ENCODE data around the gene ZBTB16.

Gene ZBTB16

DNA sequence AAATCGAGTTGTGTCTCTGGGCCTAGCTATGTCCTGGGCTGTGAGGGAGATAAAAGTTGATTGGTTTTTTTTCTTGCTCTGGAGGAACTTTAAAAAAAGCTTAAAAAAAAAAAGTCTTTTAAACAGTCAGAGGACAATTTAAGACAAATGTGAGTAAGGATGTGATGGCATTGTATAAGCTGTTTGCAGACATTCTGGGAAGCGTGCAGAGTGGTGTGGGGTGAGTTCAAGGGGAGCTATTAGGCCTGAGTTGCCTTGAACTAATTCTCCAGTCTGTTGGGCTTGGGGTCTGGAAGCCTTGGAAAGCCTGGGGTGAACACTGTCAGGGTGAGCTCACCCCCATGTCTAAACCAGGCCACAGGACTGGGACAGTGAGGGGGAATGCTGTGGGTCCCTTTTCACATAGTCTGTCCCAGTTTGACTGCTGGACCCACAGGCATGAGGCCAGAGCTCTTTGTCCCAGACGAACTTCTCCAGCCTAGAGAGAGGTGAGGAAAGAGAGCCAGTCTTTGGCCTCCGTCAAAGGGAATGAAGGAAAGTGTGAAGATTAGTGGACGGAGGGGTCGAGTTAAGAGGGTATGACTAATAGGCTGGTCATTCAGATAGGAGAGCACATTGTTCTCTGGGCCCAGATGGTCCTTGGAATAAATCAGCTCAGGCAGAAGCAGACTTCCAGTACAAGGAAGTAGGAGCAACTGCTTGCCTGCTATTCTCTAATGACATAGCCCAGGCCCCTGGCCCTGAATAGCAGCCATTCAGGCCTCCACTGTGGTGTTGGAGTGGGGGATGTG is 160.2 kb downstream of the ZBTB16 start:
- DNase-seq = no peak

DNA sequence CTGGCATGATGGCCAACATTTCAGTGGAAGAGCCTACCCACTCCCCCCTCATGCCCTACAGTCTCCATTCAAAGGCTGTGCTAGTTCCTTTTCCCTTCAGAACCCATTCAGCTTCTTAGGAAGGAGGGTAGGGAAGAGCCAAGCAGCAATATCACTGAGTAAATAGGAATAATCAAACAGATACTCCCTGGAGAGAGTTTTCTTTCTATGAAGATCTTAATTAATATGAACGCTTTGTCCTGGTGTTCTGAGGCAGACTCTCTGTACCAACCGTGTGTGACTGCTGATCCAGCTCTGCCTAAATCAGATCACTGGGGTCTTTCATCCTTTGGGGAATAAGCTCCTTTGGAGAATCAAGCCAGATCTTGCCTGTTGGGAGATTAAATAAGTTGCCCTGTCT is 161.5 kb downstream of the ZBTB16 start:
- no peak for DNase-seq

DNA sequence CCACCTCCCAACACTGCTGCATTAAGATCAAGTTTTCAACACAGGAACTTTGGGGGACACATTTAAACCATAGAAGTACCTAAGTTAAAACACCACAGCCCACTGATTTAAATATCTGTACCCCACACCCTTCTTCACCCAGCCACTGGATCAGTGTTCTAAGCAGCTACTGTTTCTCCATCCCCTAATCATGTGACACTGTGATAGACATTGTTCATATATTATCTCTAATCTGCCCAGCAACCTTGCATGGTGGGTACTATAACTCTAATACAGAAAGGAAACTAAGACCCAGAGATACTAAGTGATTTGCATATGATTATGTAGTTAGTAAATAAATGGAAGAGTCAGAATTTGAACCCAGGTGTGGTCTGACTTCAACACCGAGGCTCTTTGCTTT is 166.2 kb downstream of the ZBTB16 start:
- DNase-seq = no peak

DNA sequence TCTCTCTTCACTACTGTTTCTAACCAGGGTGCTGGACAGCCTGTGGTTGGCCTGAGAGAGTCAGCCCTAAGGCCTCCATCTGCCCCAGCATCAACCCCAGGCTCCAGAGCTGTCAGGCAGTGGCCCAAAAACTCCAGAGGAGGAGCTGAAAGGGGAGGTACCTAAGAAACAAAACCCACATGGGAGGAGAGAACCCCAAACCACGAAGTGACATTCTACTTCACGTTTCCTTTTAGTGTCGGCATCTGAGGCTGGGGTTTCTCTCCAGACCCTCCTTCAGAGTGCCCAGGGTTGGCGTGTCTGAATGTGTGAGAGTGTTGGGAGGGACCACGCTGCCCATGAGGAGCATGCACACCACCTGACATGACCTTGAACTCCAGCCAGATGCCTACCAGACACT is 166.8 kb downstream of the ZBTB16 start:
- DNase-seq = no peak

DNA sequence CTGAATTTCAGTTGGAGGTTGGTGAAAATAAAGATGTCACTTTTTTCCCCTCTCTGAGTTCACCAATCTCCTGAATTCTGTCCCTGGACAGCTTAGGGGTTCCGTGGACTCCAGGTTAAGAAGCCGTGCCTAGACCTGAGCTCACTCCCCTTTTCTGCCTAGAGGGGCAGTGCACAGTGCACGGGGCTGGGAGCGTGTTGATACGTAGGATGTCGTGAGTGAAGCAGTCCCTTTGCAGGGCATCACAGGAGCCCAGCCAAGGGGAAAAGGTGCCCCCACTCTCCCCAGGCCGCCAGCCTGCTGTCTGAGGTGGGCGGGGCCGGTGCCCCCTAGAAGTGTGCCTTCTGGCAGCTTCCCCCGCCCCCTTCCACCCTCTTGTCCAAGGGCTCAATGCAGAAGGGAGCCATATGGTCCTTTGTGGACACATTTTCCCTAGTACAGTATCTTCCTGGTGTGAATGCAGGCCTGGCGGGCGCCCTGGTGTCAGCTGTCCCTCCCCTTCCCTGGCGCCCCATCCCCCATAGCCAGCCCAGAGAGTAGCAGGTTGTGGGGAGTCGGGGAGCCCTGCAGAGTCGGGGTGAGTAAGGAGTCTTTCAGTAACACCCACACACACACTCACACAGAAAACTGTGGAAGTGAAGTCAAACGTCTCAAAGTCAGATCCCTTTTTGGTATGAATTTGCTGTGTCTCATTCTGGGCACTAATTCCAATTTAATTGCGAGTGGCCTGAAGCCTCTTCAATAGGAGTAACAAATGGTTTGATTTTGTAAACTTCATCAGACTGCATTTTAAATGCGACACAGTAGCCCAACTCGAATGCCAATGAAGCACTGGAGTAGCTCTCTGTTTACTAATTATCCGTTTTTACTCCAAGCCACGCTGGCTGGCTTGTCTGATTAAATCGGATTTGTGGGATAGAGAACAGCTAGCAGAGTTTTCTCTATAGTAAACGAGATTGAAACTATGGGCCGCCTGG is 169.2 kb downstream of the ZBTB16 start:
- no peak for DNase-seq

DNA sequence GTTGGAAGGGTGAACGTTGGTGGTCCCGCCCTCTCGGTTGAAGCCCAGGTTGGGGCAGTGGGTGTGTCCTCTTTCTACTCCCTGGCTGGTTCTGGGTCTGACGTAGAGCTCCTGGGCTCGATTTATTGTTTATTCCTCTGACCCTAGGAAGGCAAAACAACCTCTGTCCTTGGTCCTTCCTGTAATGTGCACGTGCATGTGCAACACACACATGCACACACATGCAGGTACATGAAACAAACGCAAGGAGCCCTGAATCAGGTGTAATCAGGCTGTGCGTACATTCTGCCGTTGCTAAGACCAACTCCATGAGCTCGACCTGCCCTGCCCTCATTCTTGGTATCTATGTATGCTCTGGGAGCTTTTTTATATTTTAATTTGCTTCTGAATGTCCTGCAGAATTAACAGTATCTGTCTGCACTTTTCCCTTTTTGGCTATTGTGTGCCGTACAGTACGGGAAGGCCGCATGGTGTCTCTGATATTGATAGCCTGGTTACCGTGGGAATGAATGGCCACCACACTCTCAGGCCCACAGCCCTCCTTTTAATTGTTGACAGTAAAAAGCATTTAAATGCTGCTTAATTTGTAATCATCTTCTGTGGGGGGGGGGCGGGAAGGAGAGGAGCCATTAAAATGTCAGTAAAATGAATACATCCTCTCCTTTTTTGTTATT is 170.7 kb downstream of the ZBTB16 start:
- no peak for DNase-seq

DNA sequence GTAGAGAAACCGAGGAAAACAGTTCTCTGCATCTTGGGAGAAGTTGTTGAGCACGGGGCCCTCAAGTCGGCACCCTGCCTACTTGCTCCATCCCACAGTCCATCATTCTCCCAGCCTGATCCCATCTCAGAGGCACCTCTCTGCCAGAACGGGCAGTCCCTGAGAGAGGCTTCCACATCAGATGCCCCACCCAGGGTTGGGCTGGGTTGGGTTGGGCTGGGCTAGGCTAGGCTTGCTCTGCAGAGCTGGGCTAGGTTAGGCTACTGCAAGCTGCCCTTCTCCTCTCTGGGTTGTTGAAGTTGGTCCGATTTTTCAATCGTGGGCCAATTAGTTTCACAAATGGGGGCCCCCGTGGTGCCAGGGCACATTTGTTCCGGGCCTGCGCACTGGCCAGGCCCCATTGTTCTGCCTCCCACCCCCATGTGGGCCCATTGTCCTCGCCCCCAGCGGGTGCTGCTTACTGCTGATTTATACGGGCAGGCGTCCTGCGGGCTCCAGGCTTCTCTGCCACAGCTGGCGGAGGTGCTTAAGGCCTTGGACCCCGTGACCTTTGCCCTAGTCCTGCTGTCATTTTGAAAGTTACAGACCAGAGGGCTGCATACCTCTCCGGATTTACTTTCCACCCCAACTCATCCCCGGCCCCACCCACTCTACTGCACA is 173.0 kb downstream of the ZBTB16 start:
- no peak for DNase-seq

DNA sequence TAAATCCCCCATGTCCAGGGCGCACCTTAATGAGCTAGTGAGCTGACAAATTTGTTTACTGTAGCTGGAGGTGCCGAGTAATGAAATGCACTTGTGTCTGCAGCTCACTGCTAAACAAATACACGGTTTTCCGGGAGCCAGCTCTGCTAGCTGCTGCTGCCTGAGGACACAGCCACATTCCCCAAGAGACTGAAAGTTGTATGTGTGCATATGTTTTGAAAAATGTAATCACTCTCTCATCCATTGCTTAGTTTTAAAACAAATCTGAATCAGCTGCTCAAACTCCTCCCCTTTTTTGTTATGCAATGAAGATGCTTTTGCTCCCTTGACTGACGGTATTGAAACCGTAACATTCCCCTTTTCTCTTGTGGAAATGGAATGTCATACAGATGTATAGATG is 174.2 kb downstream of the ZBTB16 start:
- no peak for DNase-seq

DNA sequence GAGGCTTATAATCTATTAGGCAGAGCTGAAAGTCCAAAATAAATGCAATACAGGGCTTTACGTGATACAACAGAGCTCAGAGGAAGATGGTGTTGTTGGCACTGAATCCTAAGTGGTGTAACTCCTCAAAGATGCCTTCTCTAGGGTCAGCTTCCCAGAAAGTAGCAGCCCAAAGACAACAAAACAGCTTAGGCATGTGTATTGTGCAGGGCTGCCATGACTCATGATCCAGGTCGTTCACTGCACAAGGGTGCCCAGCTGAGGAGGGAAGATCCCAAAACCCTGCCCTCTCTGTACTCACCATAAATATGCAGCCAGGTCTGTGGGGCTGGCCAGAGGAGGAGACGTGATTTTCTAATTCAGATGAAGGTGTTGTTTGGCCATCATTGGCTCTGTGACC is 177.3 kb downstream of the ZBTB16 start:
- no peak for DNase-seq

DNA sequence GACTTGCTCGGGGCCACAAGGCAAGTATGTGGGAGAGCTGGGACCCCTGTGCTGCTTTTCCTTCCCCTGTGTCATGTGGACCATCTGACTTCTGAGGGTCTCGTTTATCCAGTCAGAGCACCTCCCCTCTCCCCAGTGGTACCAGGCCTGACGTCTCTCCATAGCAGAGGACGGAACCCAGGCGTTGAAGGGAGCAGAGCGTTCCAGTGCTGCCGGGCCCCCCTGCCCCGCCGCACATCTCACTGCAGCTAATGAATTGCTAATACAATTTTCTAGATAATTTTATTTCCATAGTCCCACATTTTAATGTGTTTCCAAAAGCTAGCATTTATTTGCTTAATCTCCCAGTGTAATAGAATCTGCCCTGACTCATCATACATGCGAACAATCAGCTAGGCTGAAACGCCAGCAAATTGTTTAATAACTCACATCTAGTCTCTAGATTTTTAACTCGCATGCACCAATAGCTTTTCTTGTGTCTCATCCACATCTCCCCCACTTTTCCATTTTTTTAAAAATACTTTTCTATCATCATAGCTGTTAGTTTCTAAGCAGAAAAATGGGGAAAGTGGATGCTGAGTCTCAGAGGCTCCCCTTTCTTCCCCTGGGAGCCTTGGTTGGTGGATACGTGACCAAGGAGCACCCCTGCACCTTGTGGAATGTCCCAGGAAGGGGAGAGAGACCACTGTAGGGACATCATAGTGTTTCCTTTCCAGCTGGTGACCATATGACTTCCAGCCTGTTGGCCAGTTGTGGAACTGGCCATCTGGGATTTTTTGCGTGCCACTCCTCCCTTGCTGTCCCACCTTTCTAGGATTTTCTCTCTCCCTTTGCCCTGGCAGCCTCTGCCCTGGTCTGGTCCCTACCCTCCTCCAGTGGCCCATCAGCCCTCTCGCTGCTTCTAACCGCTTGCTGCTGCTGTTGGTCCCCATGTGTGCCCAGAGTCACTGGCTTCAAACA is 178.1 kb downstream of the ZBTB16 start:
- no peak for DNase-seq

DNA sequence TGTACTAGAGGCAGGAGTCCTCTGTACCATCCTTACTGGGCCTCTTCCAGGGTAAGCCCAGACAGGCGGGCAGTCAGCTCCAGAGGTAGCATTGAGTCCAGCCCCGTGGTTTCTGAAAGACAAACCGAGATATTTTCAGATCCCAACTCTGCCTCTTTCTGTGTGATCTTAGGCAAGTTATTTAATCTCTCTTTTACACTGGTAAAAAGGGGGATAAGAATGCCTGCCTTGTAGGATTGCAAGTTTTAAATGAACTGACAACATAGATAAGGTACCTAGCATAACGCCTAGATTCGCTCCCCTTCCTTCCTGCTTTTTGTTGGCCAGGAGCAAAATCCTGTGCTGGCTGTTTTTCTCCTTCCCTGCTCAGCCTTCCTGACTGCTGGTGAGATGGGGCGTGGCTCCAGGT is 180.2 kb downstream of the ZBTB16 start:
- DNase-seq = no peak

DNA sequence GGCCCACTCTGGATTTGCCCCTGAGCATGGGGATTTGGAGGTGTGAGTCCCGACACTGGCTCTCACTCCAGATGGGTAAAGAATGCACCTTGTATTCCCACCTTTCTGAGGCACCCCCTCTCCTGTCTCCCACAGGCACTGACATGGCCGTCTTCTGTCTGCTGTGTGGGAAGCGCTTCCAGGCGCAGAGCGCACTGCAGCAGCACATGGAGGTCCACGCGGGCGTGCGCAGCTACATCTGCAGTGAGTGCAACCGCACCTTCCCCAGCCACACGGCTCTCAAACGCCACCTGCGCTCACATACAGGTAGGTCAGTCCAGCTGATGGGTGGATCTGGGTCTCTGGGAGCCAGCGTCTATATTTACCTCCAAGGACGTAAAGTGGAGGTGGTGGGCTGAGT is 182.5 kb downstream of the ZBTB16 start:
- no peak for DNase-seq

DNA sequence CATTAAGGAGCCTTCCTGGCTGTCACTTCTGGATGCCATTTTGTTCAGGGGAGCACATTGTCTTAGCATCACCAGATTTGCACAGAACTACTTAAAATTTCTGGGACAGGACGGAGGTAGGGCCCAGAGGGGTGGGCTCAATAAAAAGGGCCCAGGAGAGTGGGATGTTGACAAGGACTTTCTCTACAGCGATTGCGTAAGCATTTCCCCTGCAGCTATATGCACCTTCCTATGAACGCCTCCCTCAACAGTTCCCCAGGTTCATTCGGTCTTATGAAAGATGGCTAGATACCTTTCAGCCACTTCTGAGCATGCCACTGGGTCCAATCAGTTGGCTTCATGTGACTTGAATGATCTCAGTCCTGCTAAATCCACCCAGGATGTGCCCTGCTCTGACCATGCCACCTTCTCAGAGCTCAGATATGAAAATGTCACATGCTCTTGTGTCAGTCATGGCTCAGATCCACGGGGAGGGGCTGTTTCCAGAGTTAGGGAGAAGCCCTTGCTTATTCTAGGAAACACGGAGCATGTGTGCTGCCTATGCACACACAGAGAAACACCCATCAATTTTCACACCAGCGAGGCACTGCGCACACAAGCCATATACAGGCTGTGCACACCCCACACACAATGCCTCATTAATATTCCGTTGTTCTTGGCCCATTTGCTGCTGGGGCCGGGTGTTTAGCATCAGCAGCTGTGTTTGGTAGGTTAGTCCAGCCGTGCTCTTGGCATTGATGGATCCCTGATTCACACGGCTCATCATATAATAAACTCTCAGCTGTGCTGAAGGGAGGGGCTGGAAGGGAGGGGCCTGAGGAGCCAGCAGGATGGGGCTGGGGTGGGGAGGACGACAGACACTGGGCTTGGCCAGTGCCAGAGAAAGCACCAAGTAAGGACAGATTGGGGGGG is 184.2 kb downstream of the ZBTB16 start:
- no peak for DNase-seq

DNA sequence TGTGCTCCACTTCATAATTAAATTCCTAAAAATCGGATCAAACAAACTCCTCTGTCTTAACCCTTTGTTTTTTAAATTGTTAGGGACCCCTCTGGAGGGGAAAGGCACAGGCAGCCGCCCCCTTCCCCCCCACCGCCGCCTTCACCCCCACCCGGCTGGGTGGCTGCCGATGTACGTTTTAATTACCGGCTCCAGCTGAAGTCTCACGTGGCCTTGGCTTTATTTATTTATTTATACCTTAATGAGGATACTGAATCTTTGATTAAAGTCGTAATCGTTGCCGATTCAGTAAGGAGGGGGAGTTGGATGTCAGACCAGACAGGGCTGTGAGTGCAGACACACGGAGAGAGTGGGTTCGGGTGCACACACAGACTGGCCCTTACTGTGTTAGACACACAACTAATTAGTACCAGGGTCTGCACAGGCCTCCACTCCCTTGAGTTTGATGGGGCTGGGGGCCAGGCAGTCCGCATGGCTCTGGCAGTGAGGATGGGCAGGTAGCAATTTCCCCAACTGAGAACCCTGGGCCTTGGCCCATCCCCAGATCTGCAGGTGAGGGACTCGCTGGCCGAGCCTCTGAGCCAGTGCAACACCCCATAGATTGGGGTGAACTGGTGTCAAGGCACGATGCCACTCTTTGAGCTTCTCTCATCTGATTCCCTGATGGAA is 185.3 kb downstream of the ZBTB16 start:
- no peak for DNase-seq

DNA sequence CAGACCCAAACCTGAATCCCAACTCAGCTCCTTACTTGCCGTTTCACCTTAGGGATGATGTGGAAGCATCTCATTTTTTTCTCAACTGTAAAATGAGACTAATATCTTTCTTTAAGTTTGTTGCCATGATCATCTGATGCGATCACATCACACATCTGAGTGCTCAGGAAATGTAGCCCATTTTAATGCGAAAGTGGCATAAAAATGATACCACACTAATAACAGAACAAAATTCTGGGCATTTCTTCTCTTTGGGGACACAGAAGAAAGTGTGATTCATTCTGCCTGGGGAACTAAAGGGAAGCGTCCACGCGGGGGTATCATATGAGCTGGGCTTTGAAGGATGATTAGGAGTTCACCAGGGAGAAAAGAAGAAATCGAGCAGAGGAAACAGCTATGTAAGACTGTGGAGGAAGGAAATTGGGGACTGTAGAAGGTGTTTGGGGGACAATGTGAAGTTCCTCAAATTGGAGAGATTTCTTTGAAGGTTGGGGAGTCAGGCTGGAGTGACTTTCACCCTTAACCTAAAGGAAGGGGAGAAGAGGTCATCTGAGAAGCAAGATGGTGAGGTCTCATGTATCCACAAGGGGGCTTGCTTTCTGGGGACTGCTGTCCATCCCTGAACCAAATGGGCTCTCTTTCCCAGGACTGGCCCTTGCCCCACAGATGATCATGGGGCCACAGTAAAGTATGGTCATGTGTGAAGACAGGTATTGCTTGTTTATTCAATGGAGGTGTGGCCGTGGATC is 187.0 kb downstream of the ZBTB16 start:
- DNase-seq = no peak

DNA sequence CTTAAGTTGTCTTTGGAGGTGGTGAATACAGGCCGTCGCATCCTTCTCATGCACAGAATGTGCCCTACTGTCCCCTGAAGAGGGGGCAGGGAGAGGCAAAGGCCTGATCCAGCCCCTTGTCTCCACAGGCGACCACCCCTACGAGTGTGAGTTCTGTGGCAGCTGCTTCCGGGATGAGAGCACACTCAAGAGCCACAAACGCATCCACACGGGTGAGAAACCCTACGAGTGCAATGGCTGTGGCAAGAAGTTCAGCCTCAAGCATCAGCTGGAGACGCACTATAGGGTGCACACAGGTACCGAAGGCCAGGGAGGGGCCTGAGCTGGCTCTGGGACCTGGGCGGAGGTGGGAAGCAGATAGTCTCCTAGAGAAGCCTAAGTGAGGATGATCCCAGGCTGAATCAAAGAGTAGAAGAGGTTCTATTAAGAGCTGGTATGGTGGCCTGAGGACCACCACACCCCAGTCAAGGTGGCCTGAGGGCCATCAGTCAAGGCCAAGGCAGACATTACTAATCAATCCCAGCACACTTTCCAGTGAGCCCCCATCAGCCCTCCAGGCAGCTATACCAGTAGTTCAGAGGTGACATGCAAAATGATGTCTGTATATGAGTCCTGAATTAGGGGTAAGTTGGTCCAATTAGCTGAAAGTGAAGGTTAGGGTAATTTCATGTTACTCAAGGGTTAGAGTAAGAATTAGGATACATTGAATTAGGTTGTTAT is 187.7 kb downstream of the ZBTB16 start:
- DNase-seq = no peak

DNA sequence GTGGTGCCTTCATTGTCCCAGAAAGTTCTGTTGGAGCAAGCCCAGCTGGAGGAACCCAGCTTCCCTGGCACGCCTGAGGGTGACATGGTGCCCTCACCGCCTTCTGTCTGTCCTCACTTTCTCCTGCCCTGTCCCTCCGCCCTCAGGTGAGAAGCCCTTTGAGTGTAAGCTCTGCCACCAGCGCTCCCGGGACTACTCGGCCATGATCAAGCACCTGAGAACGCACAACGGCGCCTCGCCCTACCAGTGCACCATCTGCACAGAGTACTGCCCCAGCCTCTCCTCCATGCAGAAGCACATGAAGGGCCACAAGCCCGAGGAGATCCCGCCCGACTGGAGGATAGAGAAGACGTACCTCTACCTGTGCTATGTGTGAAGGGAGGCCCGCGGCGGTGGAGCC is 190.7 kb downstream of the ZBTB16 start:
- no peak for DNase-seq

DNA sequence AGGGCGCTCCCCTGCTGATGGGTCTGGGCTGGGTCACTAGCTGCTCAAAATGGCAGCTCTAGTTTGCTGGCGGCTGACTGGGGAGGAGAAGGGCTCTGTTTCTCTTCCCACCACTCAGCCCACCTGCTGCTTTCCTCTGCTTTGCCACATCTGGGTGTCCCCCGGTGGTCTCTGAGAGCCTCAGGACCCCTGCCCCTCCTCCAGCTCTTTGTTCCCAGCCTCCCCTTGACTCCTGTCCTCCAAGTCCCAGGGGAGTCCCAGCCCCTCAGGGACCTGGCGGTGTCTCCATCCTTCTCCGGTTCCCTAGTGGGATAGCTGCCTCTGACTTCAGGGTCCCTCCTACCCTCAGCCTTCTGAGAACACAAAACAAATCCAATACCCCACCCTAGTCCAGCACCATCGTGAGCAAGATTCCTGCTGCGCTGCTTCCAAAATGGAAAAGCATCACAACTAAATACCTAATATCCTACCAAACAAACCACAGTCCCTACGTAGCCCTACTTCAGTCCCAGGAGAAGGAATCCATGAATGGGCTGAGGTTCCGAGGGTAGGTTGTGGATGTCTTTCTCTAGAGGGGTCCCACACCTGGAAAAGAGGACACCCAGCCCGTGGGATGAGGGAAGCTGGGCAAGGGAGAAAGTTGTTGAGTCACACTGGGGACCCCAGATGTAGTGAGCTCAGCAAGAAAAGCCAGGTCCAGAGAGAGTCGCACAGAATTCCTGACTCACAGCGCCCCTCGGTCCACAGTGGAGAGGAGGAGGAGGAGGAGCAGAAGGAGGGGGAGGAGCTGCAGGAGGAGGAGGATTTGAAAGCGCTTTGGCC is 191.7 kb downstream of the ZBTB16 start:
- no peak for DNase-seq

Data from NK-92 treated with Interleukin-12 subunit alpha and Interleukin-12 subunit beta, amount 100 ng/mL, for 24 hours (cell line).